ENCODE measurements around the gene GEMIN7. TPM values are rescaled to one million over a fixed set of nuclear protein-coding genes. Genes with fewer than 3 reads are reported as not detected.
A peak's percentile ranks its signal among the peaks of the same experiment; 100 is the strongest.

GEMIN7 gene
- total RNA-seq, 1 donor from 2014 or later: 63.6 TPM

DNA sequence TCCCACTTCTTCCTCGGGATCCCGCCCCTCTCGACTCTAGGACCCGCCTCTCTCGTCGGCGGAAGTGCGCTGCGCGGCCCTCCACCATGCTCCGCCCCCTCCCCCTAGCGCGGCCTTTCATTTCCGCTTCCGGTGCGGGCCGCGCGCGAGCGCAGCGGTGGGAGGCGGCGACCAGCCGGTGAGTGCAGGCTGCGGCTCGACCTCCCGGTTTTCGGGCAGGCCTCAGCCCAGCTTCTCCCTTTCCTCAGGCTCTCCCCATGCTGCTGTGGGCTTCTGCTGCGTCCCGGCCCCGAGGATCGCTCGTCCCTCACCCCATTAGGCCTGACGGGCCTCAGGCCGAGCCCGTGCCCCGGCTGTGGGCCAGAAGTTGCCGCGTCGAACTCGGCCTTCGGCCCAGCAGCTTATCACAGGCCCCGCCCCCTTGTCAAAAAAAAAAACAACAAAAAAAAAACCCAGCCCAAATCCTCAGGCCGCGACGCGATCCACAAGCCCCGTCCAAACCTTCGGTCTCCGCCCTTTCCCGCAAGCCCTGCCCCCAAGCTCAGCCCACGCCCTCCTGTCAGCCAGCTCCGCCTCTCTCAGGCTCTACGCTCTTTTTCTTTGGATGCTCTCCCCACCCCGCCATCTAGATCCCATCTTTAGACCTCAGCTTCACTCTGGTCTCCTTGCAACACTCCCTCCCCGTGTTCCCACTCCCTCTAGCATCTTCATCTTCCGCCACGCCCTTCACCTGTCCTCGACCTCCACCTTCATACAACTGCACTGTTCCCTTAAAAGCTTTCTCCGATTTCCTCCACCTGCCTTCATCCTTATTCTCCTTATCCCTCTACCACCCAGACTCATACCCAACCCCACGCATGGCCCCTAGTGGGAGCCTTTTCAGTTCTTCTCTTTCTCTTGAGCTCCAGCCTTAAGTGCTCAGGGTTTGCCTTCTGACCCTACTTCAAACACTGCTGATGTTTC, 39.8 kb upstream of the GEMIN7 start, which contains the start of gene CLASRP:
CLASRP (plus strand) TSS at position 115 of the 963 bp plus-strand sequence. CDS start 1,168 bp downstream, outside the sequence.
- peak; percentile 34 for DNase-seq (ENCODE audit: low read depth)
- Histone ChIP-seq H3K36me3 (ENCODE audit: control insufficient read depth, insufficient read depth, low read length) (peaks cover 6% of the 10 kb centered on the region), H3K4me3 (ENCODE audit: low read depth, low read length) (peak within 1 kb of the TSS; percentile 68), H3K27me3 (ENCODE audit: control insufficient read depth, insufficient read depth, low read length) (no peaks in the 10 kb centered on the region)
- TF ChIP-seq, protein P1, sequence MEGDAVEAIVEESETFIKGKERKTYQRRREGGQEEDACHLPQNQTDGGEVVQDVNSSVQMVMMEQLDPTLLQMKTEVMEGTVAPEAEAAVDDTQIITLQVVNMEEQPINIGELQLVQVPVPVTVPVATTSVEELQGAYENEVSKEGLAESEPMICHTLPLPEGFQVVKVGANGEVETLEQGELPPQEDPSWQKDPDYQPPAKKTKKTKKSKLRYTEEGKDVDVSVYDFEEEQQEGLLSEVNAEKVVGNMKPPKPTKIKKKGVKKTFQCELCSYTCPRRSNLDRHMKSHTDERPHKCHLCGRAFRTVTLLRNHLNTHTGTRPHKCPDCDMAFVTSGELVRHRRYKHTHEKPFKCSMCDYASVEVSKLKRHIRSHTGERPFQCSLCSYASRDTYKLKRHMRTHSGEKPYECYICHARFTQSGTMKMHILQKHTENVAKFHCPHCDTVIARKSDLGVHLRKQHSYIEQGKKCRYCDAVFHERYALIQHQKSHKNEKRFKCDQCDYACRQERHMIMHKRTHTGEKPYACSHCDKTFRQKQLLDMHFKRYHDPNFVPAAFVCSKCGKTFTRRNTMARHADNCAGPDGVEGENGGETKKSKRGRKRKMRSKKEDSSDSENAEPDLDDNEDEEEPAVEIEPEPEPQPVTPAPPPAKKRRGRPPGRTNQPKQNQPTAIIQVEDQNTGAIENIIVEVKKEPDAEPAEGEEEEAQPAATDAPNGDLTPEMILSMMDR (IDR thresholded peaks at IDR 0.05; ENCODE audit: insufficient read depth, low read length, poor library complexity, severe bottlenecking): no peak

DNA sequence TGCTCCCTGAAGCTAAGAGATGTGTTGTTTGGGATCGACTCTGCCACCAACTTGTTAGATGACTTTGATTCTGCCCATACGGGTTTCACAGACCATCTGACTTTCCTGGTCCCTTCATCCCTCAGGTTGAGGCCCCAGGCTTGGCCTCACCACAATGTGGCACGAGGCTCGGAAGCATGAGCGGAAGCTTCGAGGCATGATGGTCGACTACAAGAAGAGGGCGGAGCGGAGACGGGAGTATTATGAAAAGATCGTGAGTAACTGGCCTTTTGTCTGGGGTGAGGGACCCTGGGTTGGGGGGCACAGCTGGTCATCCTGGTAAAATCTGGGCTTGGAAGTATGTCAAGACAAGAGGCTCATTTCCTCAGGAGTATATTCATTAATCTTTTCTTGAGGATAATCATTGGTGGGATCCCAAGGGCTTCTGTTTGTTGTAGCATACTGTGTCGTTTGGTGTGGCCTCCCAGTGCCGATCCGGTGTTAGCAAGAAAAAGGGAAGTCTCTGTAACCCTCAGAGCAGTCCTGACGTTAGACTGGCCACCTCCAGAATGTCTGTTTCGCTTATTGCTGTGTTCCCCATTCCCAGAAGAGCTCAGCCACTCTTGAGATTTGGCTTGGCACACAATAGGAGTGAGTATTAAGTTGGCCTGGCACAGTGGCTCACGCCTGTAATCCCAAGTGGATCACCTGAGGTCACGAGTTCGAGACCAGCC, 38.8 kb upstream of the GEMIN7 start:
- Histone ChIP-seq H3K4me3 (ENCODE audit: low read depth, low read length) (peak overlapping the region; percentile 68), H3K36me3 (ENCODE audit: control insufficient read depth, insufficient read depth, low read length) (peaks cover 6% of the 10 kb centered on the region), H3K27me3 (ENCODE audit: control insufficient read depth, insufficient read depth, low read length) (no peaks in the 10 kb centered on the region)
- TF ChIP-seq, protein P1 (IDR thresholded peaks at IDR 0.05; ENCODE audit: insufficient read depth, low read length, poor library complexity, severe bottlenecking): no peak
- no peak for DNase-seq (ENCODE audit: low read depth)

DNA sequence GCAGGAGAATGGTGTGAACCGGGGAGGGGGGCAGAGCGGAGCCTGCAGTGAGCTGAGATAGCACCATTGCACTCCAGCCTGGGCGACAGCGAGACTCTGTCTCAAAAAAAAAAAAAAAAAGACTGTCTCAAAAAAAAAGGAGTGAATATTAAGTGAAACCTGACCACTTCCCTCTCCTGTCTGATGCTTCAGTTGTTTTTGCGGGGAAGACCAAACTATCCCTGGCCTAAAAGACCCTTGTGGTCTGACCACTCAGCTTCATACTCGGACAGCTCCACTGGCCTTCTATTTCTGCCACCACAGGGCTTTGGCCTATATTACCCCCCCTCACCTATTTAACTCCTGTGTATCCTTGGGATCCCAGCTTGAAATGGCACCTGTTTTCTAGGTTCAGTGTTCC, 37.9 kb upstream of the GEMIN7 start:
- TF ChIP-seq, protein P1 (IDR thresholded peaks at IDR 0.05; ENCODE audit: insufficient read depth, low read length, poor library complexity, severe bottlenecking): no peak
- peaks cover 4% of the 10 kb centered on the region for H3K36me3 ChIP-seq (ENCODE audit: control insufficient read depth, insufficient read depth, low read length)
- H3K4me3 ChIP-seq (ENCODE audit: low read depth, low read length): no peak overlapping the region
- DNase-seq (ENCODE audit: low read depth): no peak
- no peaks in the 10 kb centered on the region for H3K27me3 ChIP-seq (ENCODE audit: control insufficient read depth, insufficient read depth, low read length)

DNA sequence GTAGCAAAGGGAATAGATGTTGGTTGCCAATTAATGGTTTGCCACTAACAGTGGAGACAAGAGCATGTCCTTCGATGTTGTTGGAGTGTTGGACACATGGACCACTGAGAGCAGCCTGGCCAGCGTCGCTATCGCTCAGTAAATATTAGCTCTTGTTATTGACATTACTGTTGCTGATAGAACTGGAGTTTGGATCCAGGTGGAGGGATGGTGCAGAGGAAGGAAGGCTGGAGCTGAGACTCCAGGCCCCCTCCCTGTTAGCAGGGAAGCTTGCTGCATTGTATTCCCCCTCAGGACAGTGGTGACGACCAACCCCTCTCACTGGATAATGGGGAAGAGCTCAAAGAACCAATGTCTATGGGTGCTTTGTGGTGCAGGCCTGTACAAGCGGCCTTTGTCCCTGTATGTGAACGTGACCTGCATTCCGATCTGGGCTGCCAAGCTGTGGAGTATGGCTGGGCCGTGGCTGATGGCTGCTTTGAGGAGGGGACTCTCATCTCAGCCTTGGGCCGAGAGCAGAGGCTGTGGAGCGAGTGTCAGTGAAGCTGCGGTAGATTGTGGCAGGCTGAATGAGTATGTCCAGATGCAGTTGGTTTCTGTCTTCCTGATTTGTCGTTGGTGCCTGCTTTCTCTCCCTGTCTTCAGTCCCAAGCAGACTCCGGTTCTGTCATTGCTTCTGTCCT, 33.2 kb upstream of the GEMIN7 start:
- no peak for DNase-seq (ENCODE audit: low read depth)
- peaks cover 4% of the 10 kb centered on the region for H3K36me3 ChIP-seq (ENCODE audit: control insufficient read depth, insufficient read depth, low read length)
- H3K4me3 ChIP-seq (ENCODE audit: low read depth, low read length): no peak overlapping the region
- TF ChIP-seq, protein P1 (IDR thresholded peaks at IDR 0.05; ENCODE audit: insufficient read depth, low read length, poor library complexity, severe bottlenecking): no peak
- H3K27me3 ChIP-seq (ENCODE audit: control insufficient read depth, insufficient read depth, low read length): no peaks in the 10 kb centered on the region

DNA sequence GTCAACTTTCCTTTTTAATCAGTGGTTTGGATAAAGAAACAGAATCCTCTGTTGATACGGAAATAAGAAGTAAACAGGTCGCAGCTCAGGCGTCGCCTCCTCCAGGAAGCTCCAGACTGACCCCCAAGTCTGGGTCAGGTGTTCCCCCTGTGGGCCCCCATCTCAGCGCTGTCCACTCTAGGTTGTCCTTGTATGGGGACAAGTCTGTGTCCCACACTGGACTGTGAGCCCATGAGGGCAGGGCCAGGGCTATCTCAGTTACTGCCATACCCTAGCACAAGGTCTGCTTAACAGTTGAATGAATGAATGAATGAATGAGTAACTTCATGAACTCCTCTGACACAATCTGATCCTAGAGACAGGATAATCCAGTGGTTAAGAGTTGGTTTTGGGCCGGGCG, 32.7 kb upstream of the GEMIN7 start:
- no peaks in the 10 kb centered on the region for H3K27me3 ChIP-seq (ENCODE audit: control insufficient read depth, insufficient read depth, low read length)
- TF ChIP-seq, protein P1 (IDR thresholded peaks at IDR 0.05; ENCODE audit: insufficient read depth, low read length, poor library complexity, severe bottlenecking): no peak
- DNase-seq (ENCODE audit: low read depth): no peak
- H3K36me3 ChIP-seq (ENCODE audit: control insufficient read depth, insufficient read depth, low read length): peaks cover 4% of the 10 kb centered on the region
- H3K4me3 ChIP-seq (ENCODE audit: low read depth, low read length): no peak overlapping the region
